GM23338 (cell line): ENCODE results near the gene GM2A.
"Not testable (repeated sequence)": the region's sequence is repeated elsewhere in the genome, so short reads cannot be mapped to it uniquely, and the experiment has no call there.

Experiments used
- CREB1 ChIP-seq: fragments of 250-450 bp; sonication (Bioruptor Pico); IDR thresholded peaks from 2 replicates; pipeline ENCODE4 v1.5.0; 2020; ENCODE audit warnings: low read depth, mild to moderate bottlenecking, moderate library complexity
- CTCF ChIP-seq, 2 experiments: fragments of 200-600 bp in 1 of 2; sonication (generic) in 1 of 2; conservative IDR thresholded peaks; 2 replicates each; pipeline versions ENCODE4 v1.5.1 to v1.6.1; 2016 to 2017; ENCODE audit warnings: antibody characterized with exemption in 2 of 2, low read depth in 2 of 2, mild to moderate bottlenecking in 2 of 2, moderate library complexity in 1 of 2
- EZH2 ChIP-seq: fragments of 200-600 bp; sonication (generic); IDR thresholded peaks from one replicate; pipeline ENCODE4 v1.8.0; 2017; ENCODE audit warnings: antibody characterized with exemption, mild to moderate bottlenecking, low read depth; ENCODE audit not compliant: unreplicated experiment
- EZH2phosphoT487 ChIP-seq: fragments of 200-600 bp; sonication (generic); IDR thresholded peaks from one replicate; pipeline ENCODE4 v1.8.1; 2018; ENCODE audit warnings: antibody characterized with exemption; ENCODE audit not compliant: unreplicated experiment
- JUNB ChIP-seq: IDR thresholded peaks from one replicate; pipeline ENCODE4 v1.6.1; 2016; ENCODE audit warnings: antibody characterized with exemption; ENCODE audit not compliant: unreplicated experiment
- NANOG ChIP-seq: IDR thresholded peaks from 2 replicates; pipeline ENCODE4 v1.6.1; 2016; ENCODE audit warnings: antibody characterized with exemption, borderline replicate concordance
- POLR2AphosphoS5 ChIP-seq: IDR thresholded peaks from 2 replicates; pipeline ENCODE4 v1.6.1; 2016; ENCODE audit warnings: antibody characterized with exemption, low read depth
- REST ChIP-seq: IDR thresholded peaks from one replicate; pipeline ENCODE4 v1.6.1; 2018; ENCODE audit warnings: antibody characterized with exemption; ENCODE audit not compliant: unreplicated experiment
- ZNF331 ChIP-seq: fragments of 250-450 bp; sonication (Bioruptor Pico); IDR thresholded peaks from 2 replicates; pipeline ENCODE4 v1.5.0; 2020; ENCODE audit warnings: low read depth, mild to moderate bottlenecking, moderate library complexity
- ZNF462 ChIP-seq: fragments of 250-450 bp; sonication (Bioruptor Pico); IDR thresholded peaks from 2 replicates; pipeline ENCODE4 v1.5.0; 2020; ENCODE audit warnings: mild to moderate bottlenecking, moderate library complexity

- not testable (repeated sequence) for TF ChIP-seq CTCF (conservative IDR thresholded peaks at IDR 0.05; ENCODE audit: low read depth in 2 of 2); REST; JUNB; EZH2; EZH2phosphoT487; POLR2AphosphoS5; CREB1; NANOG; ZNF331 (CRISPR knock-in tag); ZNF462 (CRISPR knock-in tag)
Observed at GRCh38 chr5:151235239-151235571, 17.8 kb upstream of the GM2A start.
